Right lobe of liver (tissue), 6 donors: ENCODE data around the gene POLR1C. TPM values are rescaled to one million over a fixed set of nuclear protein-coding genes. Genes with fewer than 3 reads are reported as not detected.
"Not testable (repeated sequence)": the region's sequence is repeated elsewhere in the genome, so short reads cannot be mapped to it uniquely, and the experiment has no call there.

ENCODE experiments used
- ATAC-seq, 4 donors: fragments of 200-7000 bp; cut with Tn5 transposase; one replicate each; pipeline ENCODE4 v1.9.1; 2020; ENCODE audit warnings: mild to moderate bottlenecking in 4 of 4, moderate library complexity in 4 of 4
- DNase-seq, 3 donors: peaks; one replicate each; pipeline ENCODE4 v3.0.0-alpha.2; 2020
- H3K27ac ChIP-seq, 3 donors: fragments of 200-600 bp; one replicate each; pipeline ENCODE4 v1.8.0; 2022
- H3K27me3 ChIP-seq, 2 donors: fragments of 200-600 bp; one replicate each; pipeline ENCODE4 v1.8.0; 2022
- H3K36me3 ChIP-seq, 4 donors: fragments of 200-600 bp; sonication (generic) in 1 of 4; one replicate each; pipeline versions ENCODE4 v1.5.1 to v1.8.0; 2017 to 2022; ENCODE audit warnings: control low read depth in 1 of 4
- H3K4me1 ChIP-seq, 4 donors: fragments of 200-600 bp; sonication (generic) in 1 of 4; one replicate each; pipeline versions ENCODE4 v1.5.1 to v1.8.0; 2017 to 2022; ENCODE audit warnings: control low read depth in 1 of 4
- H3K4me3 ChIP-seq, 3 donors: fragments of 200-600 bp; one replicate each; pipeline ENCODE4 v1.8.0; 2022
- H3K9me3 ChIP-seq, 4 donors: fragments of 200-600 bp; sonication (generic) in 1 of 4; one replicate each; pipeline versions ENCODE4 v1.5.1 to v1.8.0; 2017 to 2022; ENCODE audit warnings: control low read depth in 1 of 4
- POLR2A ChIP-seq: fragments of 450-650 bp; IDR thresholded peaks from one replicate; pipeline ENCODE4 v1.6.1; 2017; ENCODE audit warnings: antibody characterized with exemption, mild to moderate bottlenecking
- WGBS: methylation state at CpG from one replicate; pipeline ENCODE4 v1.1.6; 2018; ENCODE audit warnings: low coverage, low lambda C conversion rate; ENCODE audit not compliant: insufficient coverage; ENCODE audit errors: missing lambda C conversion rate; 5-methylcytosine and 5-hydroxymethylcytosine counted together
- intact Hi-C, 2 donors: fragments of 100-400 bp; cut with DNase I; formaldehyde crosslinking; loops; one replicate each; pipeline versions ENCODE4 v1.11.2 to v1.14.1; 2022
- total RNA-seq, 6 experiments: library from RNA; depleted of rRNA in 2 of 6; stranded (reverse); fragments of >200 nt in 2 of 6; fragmentation: NEBNext Ultra II Directional in 3 of 6; extraction: Animal tissue kit (Norgen Biotek cat#: 25700) in 3 of 6; gene quantifications; one replicate each; pipeline versions ENCODE4 v1.1.0 to v1.2.4, GENCODE V29; 2016 to 2023
- TF ChIP-seq, protein P1 (sequence below), 4 donors: fragments of 200-600 bp in 3 of 4; fragments of 450-650 bp in 1 of 4; IDR thresholded peaks; one replicate each; pipeline versions ENCODE4 v1.5.1 to v1.8.0; 2016 to 2022; ENCODE audit warnings: antibody characterized with exemption in 4 of 4, mild to moderate bottlenecking in 2 of 4
- donor health status: DM: no; HTN: yes; CAD: no.
- donor health status: DM: no; HTN: no; CAD: no.
- donor health status: DM: no; HTN: no; CAD: no.
- donor health status: DM: no; HTN: yes; CAD: no.
- donor health status: DM: no; HTN: yes; CAD: no.

Gene POLR1C
- total RNA-seq, 6 experiments from 2014 or later: 12.2 to 17.7 (median 14.1) TPM

DNA sequence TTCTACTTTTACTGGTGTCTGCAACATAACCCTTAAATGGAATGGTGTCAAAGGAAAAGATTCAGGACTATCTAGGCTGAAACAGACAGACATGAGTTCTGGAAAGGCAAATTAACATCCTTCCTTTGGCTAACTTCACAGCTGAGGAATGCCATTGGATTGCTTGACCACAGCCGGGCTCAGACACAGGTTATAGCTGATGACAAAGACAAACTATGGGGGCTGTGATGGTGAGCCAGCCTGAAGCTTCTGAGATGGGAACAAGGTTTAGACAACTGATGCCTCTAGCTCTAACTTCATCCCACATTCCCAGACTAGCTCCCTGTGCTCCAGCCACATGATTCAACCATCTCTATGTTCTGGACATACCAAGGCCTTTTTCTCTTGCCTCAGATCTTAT lies 15.3 kb downstream of the POLR1C start:
- no peaks in the 10 kb centered on the region for H3K27me3 ChIP-seq
- ATAC-seq: no peak
- peaks cover 0 to 28% (median 13%) of the 10 kb centered on the region in 4 donors for H3K36me3 ChIP-seq
- no peak overlapping the region for H3K27ac ChIP-seq
- TF ChIP-seq, protein P1, sequence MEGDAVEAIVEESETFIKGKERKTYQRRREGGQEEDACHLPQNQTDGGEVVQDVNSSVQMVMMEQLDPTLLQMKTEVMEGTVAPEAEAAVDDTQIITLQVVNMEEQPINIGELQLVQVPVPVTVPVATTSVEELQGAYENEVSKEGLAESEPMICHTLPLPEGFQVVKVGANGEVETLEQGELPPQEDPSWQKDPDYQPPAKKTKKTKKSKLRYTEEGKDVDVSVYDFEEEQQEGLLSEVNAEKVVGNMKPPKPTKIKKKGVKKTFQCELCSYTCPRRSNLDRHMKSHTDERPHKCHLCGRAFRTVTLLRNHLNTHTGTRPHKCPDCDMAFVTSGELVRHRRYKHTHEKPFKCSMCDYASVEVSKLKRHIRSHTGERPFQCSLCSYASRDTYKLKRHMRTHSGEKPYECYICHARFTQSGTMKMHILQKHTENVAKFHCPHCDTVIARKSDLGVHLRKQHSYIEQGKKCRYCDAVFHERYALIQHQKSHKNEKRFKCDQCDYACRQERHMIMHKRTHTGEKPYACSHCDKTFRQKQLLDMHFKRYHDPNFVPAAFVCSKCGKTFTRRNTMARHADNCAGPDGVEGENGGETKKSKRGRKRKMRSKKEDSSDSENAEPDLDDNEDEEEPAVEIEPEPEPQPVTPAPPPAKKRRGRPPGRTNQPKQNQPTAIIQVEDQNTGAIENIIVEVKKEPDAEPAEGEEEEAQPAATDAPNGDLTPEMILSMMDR (IDR thresholded peaks at IDR 0.05): no peak
- TF ChIP-seq POLR2A: no peak
- no peak for DNase-seq
- intact Hi-C loops: no loop called here
- 100% methylated on average over 1 of the region's 1 CpG for WGBS
- no peak overlapping the region for H3K4me3 ChIP-seq
- no peaks in the 10 kb centered on the region for H3K9me3 ChIP-seq
- H3K4me1 ChIP-seq: no peaks in the 10 kb centered on the region

DNA sequence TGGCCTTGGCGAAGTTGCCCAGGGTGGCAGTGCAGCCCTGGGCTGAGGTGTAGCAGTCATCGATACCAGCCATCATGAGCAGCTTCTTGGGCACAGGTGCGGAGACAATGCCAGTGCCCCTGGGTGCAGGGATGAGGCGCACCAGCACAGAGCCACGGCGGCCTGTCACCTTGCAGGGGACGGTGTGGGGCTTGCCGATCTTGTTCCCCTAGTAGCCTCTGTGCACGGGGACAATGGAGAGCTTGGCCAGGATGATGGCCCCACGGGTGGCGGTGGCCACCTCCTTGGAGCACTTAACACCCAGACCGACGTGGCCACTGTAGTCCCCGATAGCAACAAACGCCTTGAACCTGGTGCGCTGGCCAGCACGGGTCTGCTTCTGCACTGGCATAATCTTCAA lies 22.1 kb downstream of the POLR1C start:
- H3K4me1 ChIP-seq, ATAC-seq, DNase-seq, H3K9me3 ChIP-seq, intact Hi-C loops, H3K4me3 ChIP-seq, H3K27ac ChIP-seq, H3K27me3 ChIP-seq: not testable (repeated sequence)
- WGBS: no CpG with 5 or more reads among the region's 17 CpGs
- peaks cover 0 to 10% (median 4%) of the 10 kb centered on the region in 4 donors for H3K36me3 ChIP-seq

DNA sequence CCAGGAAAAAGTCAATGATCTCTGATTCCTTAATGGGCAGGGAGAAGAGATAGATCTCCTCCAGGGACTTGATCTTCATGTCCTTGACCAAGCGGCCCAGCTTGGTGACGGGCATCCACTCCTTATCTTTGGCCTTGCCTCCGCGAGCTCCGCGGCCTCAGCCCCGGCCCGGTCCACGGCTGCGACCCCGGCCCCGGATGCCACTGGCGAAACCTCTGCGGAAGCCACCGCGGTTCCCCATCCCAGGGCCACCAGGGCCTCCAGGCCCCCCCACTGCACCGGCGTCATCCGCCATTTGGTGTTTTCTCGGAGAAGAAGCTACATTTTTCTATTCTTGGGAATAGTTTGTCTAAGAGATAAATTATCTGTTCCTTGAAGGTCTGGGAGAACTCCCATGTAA lies 22.5 kb downstream of the POLR1C start:
- DNase-seq, ATAC-seq, H3K9me3 ChIP-seq, H3K4me3 ChIP-seq, H3K27ac ChIP-seq, intact Hi-C loops, H3K4me1 ChIP-seq, H3K27me3 ChIP-seq: not testable (repeated sequence)
- over 99% methylated on average over 14 of the region's 20 CpGs for WGBS
- peaks cover 0 to 14% (median 5%) of the 10 kb centered on the region in 4 donors for H3K36me3 ChIP-seq

DNA sequence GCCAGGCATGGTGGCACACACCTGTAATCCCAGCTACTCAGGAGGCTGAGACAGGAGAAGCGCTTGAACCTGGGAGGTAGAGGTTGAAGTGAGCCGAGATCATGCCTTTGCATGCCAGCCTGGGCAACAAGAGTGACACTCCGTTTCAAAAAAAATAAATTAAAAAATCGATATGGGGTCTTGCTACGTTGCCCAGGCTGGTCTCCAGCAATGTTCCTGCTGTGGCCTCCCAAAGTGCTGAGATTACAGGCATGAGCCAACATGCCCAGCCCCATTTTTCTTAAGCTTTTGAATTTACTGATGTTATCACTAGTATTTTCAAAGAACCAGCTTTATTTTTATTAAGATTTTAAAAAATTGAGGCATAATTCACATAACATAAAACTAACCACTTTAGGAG lies 23.6 kb downstream of the POLR1C start:
- H3K4me3 ChIP-seq: no peak overlapping the region
- TF ChIP-seq, protein P1 (IDR thresholded peaks at IDR 0.05): no peak
- TF ChIP-seq POLR2A: no peak
- ATAC-seq (no peak), DNase-seq (no peak)
- H3K27me3 ChIP-seq: no peaks in the 10 kb centered on the region
- WGBS: 95% methylated on average over 5 of the region's 5 CpGs
- intact Hi-C loops: no loop called here
- no peak overlapping the region for H3K27ac ChIP-seq
- H3K4me1 ChIP-seq: no peaks in the 10 kb centered on the region
- peaks cover 0 to 25% (median 8%) of the 10 kb centered on the region in 4 donors for H3K36me3 ChIP-seq
- no peaks in the 10 kb centered on the region for H3K9me3 ChIP-seq

DNA sequence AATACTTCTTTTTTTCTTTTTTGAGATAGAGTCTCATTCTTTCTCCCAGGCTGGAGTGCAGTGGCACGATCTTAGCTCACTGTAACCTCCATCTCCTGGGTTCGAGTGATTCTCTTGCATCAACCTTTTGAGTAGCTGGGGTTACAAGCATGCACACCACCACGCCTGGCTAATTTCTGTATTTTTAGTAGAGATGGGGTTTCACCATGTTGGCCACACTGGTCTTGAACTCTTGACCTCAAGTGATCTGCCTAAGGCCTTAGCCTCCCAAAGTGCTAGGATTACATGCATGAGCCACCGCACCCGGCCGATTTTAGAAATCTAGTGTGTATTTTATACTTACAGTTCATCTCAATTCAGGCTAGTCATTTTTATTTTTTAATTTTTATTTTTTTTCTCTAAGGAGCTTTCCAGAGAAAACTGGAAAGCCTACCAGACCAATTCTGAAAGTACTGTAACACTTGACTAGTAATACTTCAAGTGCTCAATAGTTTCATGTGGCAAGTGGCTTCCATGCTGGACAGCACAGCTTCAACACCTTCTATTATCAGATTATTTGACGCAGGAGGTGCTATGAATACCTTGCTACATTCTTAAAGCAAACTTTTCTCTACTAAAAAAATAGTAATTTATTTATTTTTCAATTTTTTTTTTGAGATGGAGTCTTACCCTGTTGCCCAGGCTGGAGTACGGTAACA lies 25.0 kb downstream of the POLR1C start:
- Histone ChIP-seq H3K36me3 (peaks cover 0 to 38% (median 14%) of the 10 kb centered on the region in 4 donors), H3K4me1 (no peaks in the 10 kb centered on the region), H3K4me3 (no peak overlapping the region), H3K27ac (no peak overlapping the region), H3K27me3 (no peaks in the 10 kb centered on the region), H3K9me3 (no peaks in the 10 kb centered on the region)
- intact Hi-C loops: no loop called here
- WGBS: 96% methylated on average over 8 of the region's 8 CpGs
- ATAC-seq (no peak), DNase-seq (no peak)
- TF ChIP-seq, protein P1 (IDR thresholded peaks at IDR 0.05): no peak
- TF ChIP-seq POLR2A: no peak
